CD4-positive, alpha-beta T cell treated with Interleukin-17A for 1 hour (primary cell): ENCODE results near the gene RPS6KA6.
"Not testable (repeated sequence)": the region's sequence is repeated elsewhere in the genome, so short reads cannot be mapped to it uniquely, and the experiment has no call there.

Experiments
- DNase-seq: peaks from one replicate; pipeline ENCODE4 v3.0.0-alpha.2; 2020

Gene RPS6KA6

DNA sequence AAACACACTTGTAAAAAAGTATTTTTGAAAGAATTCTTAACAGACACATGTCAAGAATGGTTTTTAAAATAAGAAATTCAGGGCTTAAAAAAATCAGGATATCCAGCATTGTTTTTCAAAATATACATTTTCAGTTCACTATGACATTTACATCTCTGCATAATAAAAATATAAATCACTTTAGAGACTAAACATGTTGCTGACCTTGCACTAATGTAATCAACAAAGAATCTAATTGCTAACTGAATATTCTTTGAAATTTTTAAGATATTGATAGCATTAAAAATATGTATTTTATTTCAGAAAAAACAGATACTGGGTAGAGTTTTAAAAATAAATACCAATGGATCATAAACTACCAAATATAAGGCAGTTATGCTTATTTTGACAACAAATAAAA, 26.4 kb downstream of the RPS6KA6 start:
- no peak for DNase-seq

DNA sequence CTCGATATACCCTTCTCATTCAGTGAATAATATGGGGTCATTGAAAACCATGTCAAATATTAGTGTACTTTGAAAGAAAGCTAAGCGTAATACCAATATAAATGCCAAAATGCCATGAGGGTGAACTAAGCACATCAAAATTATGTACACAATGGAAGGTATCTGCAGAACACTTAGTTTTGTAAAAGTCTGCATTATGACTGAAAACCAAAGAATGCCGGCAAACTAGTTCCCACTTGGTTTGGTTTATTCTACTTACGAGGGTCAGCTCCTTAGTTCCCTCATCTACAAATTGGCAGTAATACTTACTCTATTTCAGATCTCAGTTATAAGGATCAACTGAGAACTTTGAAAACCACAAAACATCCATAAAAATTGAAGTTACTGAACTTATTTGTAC, 27.3 kb downstream of the RPS6KA6 start:
- DNase-seq: no peak

DNA sequence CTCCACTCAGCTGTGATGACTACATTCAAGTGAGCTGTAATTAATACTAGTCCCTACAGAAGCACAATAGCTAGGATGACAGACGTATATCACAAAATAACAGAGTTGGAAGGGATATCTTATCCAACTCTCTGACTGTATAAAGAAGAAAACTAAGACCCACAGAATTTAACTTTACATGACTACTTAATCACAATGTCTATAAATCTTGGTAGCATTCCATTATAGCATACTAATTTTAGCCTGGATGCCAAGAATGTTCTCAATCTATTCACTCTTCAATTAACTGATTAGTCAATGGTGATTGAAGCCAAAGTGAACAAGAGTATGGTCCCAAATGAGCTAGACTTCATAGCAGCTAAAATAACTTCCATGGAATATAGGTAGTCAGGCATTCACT, 31.2 kb downstream of the RPS6KA6 start:
- no peak for DNase-seq

DNA sequence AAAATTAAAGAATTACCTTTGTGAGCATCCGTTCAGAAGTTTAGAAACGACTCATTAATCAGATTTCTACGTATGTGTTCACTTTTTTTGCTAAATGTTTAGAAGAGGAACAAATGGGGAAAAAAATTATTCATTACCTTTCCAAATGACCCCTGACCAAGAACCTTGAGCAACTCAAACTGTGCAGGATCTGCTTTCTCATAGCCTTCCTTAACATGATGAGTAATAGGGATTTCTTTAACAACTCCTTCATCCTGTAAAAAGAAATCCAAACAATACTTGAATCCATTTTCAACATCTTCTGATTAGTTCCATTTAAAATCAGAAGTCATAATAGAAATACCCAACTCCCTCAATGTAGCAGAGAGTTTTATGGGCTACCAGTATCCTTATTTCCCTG, 32.1 kb downstream of the RPS6KA6 start:
- no peak for DNase-seq

DNA sequence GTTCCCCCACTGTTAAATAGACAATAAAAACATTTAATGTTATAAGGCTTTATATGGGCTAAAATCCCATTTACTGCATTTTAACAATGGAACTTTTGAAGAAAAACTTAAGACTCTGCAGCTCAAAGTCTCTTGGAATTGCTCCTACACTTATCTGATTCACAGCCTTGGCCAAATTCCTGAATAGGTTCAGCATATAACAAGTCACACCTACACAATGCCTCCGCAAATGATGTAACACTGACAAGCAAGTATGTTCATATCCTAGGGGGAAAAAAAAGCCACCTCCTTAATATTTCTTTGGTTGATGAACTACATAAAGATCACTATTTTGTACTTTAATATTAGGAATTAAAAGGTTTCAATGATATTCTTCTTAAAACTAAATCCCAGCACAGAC, 34.5 kb downstream of the RPS6KA6 start:
- DNase-seq: no peak

DNA sequence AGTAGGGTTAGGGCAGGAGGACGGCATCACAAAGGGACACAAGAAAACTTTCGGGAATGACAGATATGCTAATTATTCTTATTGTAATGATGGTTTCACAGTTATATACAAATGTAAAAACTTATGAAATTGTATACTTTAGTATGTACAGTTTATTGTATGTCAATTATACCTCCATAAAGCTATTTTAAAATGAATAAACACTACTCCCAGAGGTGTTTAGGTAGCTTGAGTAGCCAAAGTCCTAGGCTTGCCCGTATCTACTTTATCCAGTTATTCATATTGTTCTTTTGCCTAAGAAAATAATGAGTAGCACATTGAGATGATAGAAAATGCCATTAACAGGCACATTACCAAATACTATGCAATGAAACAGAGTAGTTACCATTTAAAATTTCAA, 43.0 kb downstream of the RPS6KA6 start:
- no peak for DNase-seq

DNA sequence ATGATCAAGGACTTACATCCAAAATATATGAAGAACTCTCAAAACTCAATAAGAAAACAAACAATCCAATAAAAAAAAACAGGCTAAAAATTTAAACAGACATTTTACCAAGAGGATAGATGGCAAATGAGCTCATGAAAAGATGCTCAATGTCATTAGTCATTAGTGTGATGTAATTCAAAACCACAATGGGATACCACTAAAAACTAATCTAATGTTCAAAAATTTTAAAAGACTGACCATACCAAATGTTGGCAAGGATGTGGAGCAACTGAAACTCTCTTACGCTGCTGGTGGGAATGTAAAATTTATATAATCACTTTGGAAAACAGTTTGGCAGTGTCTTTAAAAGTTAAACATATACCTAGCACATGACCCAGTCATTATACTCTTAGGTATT, 43.7 kb downstream of the RPS6KA6 start:
- no peak for DNase-seq

DNA sequence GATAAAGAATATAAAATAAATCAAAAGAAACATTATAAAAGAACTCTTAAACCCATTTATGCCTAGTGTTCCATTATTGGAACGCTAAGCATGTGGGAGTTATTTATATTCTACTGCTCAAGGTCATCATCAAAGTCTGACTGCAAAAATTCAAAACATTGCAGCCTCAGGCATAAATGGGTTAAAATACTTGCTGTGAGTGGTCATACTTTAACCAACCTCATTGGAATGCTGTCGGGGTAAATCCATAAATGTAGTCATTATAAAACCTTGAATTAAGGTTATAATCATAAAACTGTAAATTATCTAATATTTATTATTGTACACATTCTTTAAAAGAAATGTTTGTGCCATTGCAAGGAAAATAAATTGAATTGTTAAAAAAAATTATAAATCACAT, 55.0 kb downstream of the RPS6KA6 start:
- DNase-seq: no peak

DNA sequence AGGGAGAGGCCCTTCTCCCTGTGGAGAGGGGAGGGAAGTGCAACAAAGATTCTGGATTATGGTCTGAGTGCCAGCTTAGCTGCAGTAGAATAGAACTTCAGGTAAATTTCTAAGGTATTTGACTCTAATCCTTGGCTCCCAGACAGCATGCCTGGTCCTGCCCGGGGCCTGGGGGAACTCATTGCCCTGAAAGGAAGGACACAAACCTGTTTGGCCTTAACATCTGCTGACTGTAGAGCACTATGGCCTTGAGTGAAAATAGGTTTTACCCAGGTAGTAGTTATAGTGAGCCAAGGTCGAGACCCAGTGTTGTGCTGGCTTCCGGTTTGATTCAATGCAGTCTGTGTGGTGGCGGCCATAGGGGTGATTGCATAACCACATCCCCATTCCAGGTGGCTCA, 64.4 kb downstream of the RPS6KA6 start:
- no peak for DNase-seq

DNA sequence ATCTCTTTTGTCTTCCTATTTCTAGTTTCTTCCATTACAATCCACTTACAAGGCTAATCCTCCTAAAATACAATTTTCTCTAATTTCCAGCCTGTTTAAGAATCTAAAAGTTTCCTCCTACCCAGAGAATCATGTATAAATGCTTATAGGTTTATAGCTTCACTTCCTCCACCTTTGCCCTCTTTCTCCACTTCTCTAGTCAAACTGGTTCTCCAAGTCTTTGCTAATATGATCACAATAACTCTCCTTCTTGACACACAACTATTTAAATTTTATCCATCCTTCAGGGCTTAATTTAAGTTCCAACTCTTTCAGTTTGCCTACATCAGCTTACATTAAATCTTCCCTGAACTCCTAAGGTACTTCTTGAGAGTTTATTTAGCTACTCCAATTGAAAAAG, 69.2 kb downstream of the RPS6KA6 start:
- DNase-seq: no peak

DNA sequence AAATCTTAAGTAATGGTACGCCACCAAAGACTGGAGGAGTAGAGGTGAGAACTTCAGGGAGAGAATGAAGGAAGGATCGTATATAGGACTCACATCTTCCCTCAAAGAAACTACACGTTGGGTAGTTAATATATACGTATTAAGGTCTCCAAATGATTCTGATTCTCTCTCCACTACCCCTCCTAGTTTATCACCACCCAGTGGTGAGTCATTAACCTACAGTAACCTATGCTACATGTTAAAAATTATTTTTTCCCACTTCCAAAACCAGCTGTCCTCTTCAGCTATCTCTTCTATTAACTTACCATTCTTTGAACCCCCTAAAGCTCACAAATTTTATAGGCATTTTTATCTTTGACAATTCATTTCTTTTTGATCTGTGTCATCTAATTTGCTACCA, 69.7 kb downstream of the RPS6KA6 start:
- DNase-seq: no peak

DNA sequence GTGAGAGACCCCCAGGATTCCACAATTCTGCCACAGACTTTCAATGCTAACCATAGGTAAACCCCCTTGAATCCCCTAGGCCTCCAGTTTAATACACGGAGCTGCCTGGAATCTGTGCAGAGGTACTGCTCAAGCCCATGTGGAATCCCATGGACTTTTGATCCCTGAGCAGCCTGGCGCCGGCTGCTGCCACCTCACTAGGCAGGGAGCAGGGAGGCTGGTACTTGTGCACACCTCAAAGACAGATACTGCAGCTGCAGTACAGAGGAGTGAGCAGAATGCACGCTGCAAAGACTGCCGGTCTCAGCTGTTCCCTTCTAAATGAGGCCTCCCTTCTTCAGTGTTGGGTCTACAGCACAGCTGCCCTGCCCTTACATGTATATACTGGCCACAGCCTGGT, 79.4 kb downstream of the RPS6KA6 start:
- no peak for DNase-seq

DNA sequence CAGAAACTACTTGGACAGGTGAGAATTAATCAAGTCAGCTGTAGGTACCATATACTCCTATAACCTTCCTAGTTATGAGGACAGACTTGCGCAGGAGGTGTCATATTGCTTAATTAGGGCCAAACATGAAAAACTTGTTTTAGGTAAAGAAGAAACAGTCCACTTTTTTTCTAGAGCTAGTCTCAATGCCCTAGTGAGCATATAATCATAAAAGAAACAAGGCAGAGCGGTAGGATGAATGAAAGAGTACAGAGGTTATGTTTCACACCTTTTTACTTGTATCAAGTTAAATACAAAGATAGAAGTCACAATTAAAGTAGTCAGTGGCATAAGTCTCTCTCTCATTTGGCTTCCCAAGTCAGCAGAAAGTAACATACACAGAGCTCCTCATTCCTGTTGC, 88.9 kb downstream of the RPS6KA6 start:
- no peak for DNase-seq

DNA sequence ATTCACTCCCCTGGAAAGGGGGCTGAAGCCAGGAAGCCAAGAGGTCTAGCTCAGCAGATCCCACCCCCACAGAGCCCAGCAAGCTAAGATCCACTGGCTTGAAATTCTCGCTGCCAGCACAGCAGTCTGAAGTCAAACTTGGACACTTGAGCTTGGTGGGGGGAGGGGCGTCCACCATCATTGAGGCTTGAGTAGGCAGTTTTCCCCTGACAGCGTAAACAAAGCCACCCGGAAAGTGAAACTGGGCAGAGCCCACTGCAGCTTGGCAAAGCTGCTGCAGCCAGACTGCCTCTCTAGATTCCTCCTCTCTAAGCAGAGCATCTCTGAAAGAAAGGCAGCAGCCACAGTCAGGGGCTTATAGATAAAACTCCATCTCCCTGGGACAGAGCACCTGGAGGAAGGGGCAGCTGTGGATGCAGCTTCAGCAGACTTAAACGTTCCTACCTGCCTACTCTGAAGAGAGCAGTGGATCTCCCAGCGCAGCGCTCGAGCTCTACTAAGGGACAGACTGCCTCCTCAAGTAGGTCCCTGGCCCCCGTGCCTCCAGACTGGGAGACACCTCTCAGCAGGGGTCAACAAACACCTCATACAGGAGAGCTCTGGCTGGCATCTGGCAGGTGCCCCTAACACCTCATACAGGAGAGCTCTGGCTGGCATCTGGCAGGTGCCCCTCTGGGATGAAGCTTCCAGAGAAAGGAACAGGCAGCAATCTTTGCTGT, 108.4 kb downstream of the RPS6KA6 start:
- DNase-seq: not testable (repeated sequence)

DNA sequence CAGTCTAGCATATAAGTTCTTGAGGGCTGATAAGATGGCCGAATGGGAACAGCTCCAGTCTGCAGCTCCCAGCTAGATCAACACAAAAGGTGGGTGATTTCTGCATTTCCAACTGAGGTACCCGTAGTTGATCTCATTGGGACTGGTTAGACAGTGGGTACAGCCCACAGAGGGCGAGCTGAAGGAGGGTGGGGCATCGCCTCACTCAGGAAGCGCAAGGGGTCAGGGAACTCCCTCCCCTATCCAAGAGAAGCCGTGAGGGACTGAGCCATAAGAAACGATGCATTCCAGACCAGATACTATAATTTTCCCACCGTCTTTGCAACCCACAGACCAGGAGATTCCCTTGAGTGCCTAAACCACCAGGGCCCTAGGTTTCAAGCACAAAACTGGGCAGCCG, 109.0 kb downstream of the RPS6KA6 start:
- no peak for DNase-seq

DNA sequence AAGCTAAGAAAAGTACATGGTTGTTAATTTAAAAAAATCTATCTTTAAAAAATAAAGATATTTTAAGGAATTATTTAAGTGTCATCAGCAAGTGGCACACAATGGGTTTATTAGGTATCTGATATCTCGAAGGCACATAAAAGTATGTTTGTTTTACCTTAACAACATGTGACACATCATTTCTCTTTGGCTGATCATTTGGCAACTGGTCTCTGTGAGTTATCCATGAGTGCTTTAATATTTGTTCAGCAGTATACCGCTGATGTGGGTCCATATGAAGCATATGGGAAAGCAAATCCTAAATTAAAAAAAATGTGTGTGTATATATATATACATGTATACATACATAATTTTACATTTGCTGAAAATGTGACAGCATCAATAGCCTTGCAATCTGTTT, 123.2 kb downstream of the RPS6KA6 start:
- no peak for DNase-seq

DNA sequence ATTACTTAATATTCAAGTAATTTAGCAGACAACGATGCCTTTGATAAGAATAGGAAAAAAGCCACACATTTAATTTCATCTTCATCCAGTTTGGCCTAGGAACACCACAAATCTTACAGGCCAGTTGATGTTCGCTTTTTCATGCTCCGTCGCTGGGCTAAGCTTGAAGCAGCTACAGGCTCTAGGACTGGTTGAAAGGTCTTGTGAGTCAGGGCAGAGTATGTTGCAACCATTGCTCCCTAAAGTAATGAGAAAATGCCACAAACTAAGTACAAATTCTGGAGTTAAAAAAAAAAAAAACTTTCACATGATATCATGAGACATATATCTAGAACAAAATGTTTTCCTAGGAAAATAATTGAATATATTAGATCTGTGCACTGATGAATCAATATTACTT, 123.8 kb downstream of the RPS6KA6 start:
- DNase-seq: no peak

DNA sequence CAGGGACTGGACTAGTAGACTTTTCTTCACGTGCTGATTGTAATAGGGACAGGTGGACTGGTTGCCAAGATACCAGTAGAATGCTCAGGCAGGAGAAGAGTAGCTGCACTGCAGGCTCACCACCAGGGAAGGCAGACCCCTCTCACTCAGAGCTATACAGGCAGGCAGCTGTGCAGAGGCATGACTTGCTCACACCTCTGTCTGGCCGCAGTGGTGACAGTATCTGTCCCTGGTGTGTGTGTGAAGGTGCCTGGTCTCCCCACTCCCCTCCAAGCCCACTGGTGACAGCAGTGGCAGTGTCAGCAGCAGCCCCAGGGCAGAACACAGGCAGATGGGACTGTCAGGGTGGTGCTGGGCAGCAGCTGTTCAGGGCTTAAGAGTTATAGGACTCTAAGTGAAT, 140.7 kb downstream of the RPS6KA6 start:
- no peak for DNase-seq

DNA sequence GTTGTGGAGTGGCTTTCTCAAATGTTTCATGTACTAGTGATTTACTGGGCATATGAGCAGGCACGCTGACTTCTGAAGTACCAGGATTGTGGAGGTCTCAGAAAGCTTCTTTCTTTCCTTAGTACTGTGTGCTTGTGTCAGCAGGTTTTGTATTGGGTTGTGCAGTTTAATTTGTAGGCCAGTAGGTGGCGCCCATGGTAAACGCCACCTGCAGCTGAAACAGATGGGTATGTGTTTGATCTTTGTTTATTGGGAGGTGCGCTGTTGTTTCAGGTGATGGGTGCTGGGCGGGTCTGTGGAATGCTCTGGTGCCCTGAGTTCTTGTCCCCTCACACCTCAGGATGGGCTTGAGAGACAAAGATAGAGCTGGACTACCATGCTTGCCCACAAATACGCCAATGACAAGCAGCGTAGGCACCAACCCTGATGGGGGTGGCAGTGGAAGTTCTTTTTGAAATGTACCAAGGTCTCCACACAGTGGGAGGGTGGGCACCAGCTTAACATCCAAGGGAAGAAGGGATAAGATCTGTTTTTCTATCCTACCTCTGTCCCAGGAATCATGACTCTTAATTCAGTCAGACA, 141.5 kb downstream of the RPS6KA6 start:
- no peak for DNase-seq

DNA sequence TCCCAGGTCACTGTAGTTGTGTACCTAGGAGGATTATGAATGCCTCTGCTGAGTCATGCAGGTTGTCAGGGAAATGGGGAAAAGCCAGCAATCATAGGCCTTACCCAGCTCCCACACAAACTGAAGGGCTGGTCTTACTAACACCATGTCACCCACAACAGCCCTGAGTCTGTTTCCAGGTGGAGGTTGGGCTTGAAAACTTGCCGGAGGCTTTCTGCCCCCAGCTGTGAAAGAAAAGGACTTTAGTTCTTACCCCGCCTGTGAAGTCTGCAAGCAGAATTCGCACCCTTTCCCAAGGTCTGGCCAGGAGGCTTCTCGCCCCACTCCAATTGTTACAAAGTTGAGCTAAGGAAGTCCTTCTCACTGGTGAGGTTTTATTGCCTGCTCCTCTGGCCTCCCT, 143.9 kb downstream of the RPS6KA6 start:
- no peak for DNase-seq
